Ishikawa (cell line): ENCODE data around the gene MAP3K5.

ENCODE experiments used
- CEBPB ChIP-seq: IDR thresholded peaks from 2 replicates; pipeline ENCODE4 v1.6.1; 2012
- CREB1 ChIP-seq: IDR thresholded peaks from 2 replicates; pipeline ENCODE4 v1.6.1; 2012; ENCODE audit warnings: low read depth
- EGR1 ChIP-seq: IDR thresholded peaks from 2 replicates; pipeline ENCODE4 v1.6.1; 2012
- EP300 ChIP-seq: IDR thresholded peaks from 2 replicates; pipeline ENCODE4 v1.6.1; 2012; ENCODE audit warnings: borderline replicate concordance
- FOXM1 ChIP-seq: IDR thresholded peaks from 2 replicates; pipeline ENCODE4 v1.6.1; 2012; ENCODE audit warnings: low read depth, borderline replicate concordance
- RAD21 ChIP-seq: IDR thresholded peaks from 2 replicates; pipeline ENCODE4 v1.6.1; 2012; ENCODE audit warnings: low read depth
- TAF1 ChIP-seq: IDR thresholded peaks from 2 replicates; pipeline ENCODE4 v1.6.1; 2012; ENCODE audit warnings: low read depth, mild to moderate bottlenecking
- TCF12 ChIP-seq: IDR thresholded peaks from 2 replicates; pipeline ENCODE4 v1.6.1; 2012; ENCODE audit warnings: low read depth
- TEAD4 ChIP-seq: IDR thresholded peaks from 2 replicates; pipeline ENCODE4 v1.6.1; 2012
- YY1 ChIP-seq: IDR thresholded peaks from 2 replicates; pipeline ENCODE4 v1.6.1; 2012; ENCODE audit warnings: low read depth
- TF ChIP-seq, protein P1 (sequence below): IDR thresholded peaks from 2 replicates; pipeline ENCODE4 v1.6.1; 2012
- TF ChIP-seq, protein P2 (sequence below): IDR thresholded peaks from 2 replicates; pipeline ENCODE4 v1.6.1; 2012; ENCODE audit warnings: low read depth, mild to moderate bottlenecking

DNA sequence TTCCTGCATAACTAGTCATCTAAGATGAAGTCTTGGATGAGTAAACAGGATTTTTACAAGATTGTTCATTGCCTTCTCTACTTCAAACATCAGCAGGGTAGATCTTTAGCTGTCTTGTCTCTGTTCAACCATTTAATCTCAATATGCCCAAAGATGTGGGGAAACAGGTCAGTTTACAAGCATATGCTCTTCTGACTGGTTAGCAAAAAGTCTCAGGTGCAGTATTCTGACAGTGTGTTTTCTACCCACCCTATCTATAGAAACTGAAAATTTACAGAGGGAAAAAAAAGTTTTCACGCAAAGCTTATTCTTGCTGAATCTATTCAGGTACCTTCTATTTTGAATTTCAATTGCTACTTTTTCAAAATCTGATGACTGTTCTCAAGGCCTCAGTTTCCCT lies 29.0 kb downstream of the MAP3K5 start:
- TF ChIP-seq TCF12 (no peak), TAF1 (no peak), CEBPB (no peak), EP300 (no peak), TEAD4 (no peak), RAD21 (no peak), FOXM1 (no peak), YY1 (no peak), CREB1 (no peak), EGR1 (no peak)
- TF ChIP-seq, protein P1, sequence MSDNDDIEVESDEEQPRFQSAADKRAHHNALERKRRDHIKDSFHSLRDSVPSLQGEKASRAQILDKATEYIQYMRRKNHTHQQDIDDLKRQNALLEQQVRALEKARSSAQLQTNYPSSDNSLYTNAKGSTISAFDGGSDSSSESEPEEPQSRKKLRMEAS = no peak
- TF ChIP-seq, protein P2, sequence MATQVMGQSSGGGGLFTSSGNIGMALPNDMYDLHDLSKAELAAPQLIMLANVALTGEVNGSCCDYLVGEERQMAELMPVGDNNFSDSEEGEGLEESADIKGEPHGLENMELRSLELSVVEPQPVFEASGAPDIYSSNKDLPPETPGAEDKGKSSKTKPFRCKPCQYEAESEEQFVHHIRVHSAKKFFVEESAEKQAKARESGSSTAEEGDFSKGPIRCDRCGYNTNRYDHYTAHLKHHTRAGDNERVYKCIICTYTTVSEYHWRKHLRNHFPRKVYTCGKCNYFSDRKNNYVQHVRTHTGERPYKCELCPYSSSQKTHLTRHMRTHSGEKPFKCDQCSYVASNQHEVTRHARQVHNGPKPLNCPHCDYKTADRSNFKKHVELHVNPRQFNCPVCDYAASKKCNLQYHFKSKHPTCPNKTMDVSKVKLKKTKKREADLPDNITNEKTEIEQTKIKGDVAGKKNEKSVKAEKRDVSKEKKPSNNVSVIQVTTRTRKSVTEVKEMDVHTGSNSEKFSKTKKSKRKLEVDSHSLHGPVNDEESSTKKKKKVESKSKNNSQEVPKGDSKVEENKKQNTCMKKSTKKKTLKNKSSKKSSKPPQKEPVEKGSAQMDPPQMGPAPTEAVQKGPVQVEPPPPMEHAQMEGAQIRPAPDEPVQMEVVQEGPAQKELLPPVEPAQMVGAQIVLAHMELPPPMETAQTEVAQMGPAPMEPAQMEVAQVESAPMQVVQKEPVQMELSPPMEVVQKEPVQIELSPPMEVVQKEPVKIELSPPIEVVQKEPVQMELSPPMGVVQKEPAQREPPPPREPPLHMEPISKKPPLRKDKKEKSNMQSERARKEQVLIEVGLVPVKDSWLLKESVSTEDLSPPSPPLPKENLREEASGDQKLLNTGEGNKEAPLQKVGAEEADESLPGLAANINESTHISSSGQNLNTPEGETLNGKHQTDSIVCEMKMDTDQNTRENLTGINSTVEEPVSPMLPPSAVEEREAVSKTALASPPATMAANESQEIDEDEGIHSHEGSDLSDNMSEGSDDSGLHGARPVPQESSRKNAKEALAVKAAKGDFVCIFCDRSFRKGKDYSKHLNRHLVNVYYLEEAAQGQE = no peak
